ENCODE results near the gene ADAMTS12. TPM values are rescaled to one million over a fixed set of nuclear protein-coding genes. Genes with fewer than 3 reads are reported as not detected.
A peak's percentile ranks its signal among the peaks of the same experiment; 100 is the strongest.

ADAMTS12 gene
- total and polyA plus RNA-seq, 10 of the 15 experiments (the other 5 are each of a cell fraction or from before 2014, with no cell fraction given), result 0.11 to 35.8 (median 20.7) TPM

DNA sequence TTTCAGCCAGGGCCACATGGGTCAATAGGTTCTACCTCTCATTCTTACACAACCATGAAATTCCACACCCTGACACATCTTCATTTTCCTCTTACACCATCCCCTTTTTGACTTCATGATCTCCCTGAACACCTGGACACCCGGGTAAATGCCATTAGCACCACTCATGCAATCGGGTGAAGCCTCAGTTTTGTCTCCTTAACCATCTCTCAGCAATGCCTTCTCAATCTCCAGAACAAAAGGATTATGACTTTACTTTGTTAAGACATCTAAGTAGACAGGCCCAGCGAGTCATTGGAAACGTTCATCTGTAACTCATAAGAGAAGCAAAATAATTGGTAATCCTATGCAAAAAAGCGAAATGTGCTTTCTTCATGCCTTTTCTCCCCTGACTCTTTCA is 49.9 kb downstream of the ADAMTS12 start:
- RAD21 ChIA-PET (ENCODE audit: unreplicated experiment), result no interaction called here
- Histone ChIP-seq H3K9ac (ENCODE audit: control insufficient read depth, insufficient read depth, low read length) (no peak overlapping the region), H3K36me3 (ENCODE audit: control insufficient read depth in 2 of 2, insufficient read depth in 2 of 2, low read length in 1 of 2) (no peaks in the 10 kb centered on the region; a peak in 1 of 4 replicates), H2AFZ (ENCODE audit: control insufficient read depth, low read depth, low read length) (no peak overlapping the region), H3K4me3 (no peak overlapping the region), H3K4me2 (ENCODE audit: control insufficient read depth, insufficient read depth) (peak overlapping the region; percentile 28; the same call in 1 of the 2 replicates), H3K27me3 (replicated peaks in 1 of 2; ENCODE audit: control insufficient read depth in 2 of 2, insufficient read depth in 2 of 2, low read length in 1 of 2) (no peaks in the 10 kb centered on the region), H3K4me1 (ENCODE audit: control insufficient read depth, insufficient read depth, low read length) (peaks cover 45% of the 10 kb centered on the region), H4K20me1 (ENCODE audit: control insufficient read depth, insufficient read depth) (no peaks in the 10 kb centered on the region), H3K9me3 (replicated peaks; ENCODE audit: control insufficient read depth, insufficient read depth, low read length) (peaks cover 10% of the 10 kb centered on the region; the same call in 2 of the 3 replicates), H3K79me2 (ENCODE audit: control insufficient read depth, insufficient read depth, low read length) (peaks cover 7% of the 10 kb centered on the region), H3K27ac (ENCODE audit: control insufficient read depth, insufficient read depth) (peak overlapping the region; percentile 83; the same call in 1 of the 2 replicates)
- BruUV-seq (replicated peaks), result no TSS peak
- SMC1A ChIA-PET (ENCODE audit: uncharacterized antibody, unreplicated experiment), result interaction anchor here (1.0 to 3.9 kb wide), 5 partner anchors 8 to 167 kb away, joined by 3 to 13 read pairs (median 5); no protein-coding TSS in a partner anchor
- ATAC-seq (no peak), FAIRE-seq (no peak), DNase-seq (ENCODE audit: low read depth, low spot score) (no peak)
- CTCF ChIA-PET, result interaction anchor here (1.2 to 1.4 kb wide), 2 partner anchors 15 to 129 kb away, joined by 3 to 4 read pairs; no protein-coding TSS in a partner anchor
- intact Hi-C loops (cut with micrococcal nuclease; ENCODE audit: unreplicated experiment) (no loop called here), in situ Hi-C loops (cut with MboI) (no loop called here)
- no peak for TF ChIP-seq SMAD1 (IDR thresholded peaks at IDR 0.05; ENCODE audit: low read depth, partially characterized antibody)
- WGBS (ENCODE audit: insufficient coverage, insufficient replicate concordance, low lambda C conversion rate, missing lambda C conversion rate), result 91% methylated on average over 5 of the region's 5 CpGs
- POLR2A ChIA-PET, result no interaction called here

DNA sequence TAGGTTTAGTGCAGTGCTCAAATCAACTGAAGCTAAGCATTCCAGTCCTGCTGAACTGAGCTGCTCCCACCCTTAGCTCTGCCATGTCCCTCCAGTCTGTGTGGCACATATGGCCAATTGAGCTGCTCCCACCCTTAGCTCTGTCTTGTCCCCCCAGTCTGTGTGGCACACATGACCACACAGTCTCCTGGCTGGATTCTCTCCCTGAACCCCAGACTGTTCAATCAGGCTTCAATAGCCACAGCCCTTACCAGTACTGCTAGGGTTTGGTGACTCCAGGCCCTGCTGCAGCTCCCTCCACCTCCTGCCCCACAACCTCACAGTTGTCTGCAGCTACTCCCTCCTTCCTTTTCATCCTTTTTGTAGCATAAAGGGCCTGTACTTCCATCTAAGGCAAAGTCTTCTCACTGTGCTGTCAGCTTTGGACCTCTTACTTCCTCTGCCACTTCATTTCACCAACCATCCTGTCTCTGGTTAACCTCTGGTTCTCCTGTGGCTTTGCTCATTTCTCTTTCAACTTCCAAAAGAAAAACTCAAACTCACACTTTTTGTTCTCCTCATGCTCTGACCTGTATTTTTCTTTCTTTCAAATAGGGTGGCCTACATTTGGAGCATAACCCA is 50.8 kb downstream of the ADAMTS12 start:
- in situ Hi-C loops (cut with MboI) (no loop called here), intact Hi-C loops (cut with micrococcal nuclease; ENCODE audit: unreplicated experiment) (no loop called here)
- Histone ChIP-seq H3K36me3 (ENCODE audit: control insufficient read depth in 2 of 2, insufficient read depth in 2 of 2, low read length in 1 of 2) (no peaks in the 10 kb centered on the region; a peak in 1 of 4 replicates), H3K4me2 (ENCODE audit: control insufficient read depth, insufficient read depth) (peak overlapping the region; percentile 28), H3K79me2 (ENCODE audit: control insufficient read depth, insufficient read depth, low read length) (peaks cover 7% of the 10 kb centered on the region), H3K4me3 (no peak overlapping the region; the same call in 1 of the 2 replicates), H2AFZ (ENCODE audit: control insufficient read depth, low read depth, low read length) (no peak overlapping the region), H3K9me3 (replicated peaks; ENCODE audit: control insufficient read depth, insufficient read depth, low read length) (peaks cover 10% of the 10 kb centered on the region; the same call in 2 of the 3 replicates), H3K27me3 (replicated peaks in 1 of 2; ENCODE audit: control insufficient read depth in 2 of 2, insufficient read depth in 2 of 2, low read length in 1 of 2) (no peaks in the 10 kb centered on the region), H3K4me1 (ENCODE audit: control insufficient read depth, insufficient read depth, low read length) (peaks cover 43% of the 10 kb centered on the region), H3K27ac (ENCODE audit: control insufficient read depth, insufficient read depth) (peak overlapping the region; percentile 83), H4K20me1 (ENCODE audit: control insufficient read depth, insufficient read depth) (no peaks in the 10 kb centered on the region), H3K9ac (ENCODE audit: control insufficient read depth, insufficient read depth, low read length) (peak overlapping the region; percentile 36; the same call in 1 of the 2 replicates)
- SMC1A ChIA-PET (ENCODE audit: uncharacterized antibody, unreplicated experiment), result interaction anchor here (0.9 to 3.9 kb wide), 8 partner anchors 9 to 167 kb away, joined by 3 to 13 read pairs (median 4); no protein-coding TSS in a partner anchor
- CTCF ChIA-PET, result interaction anchor here (0.6 to 1.3 kb wide), 4 partner anchors 9 to 16 kb away, joined by 3 to 4 read pairs (median 4); no protein-coding TSS in a partner anchor
- RAD21 ChIA-PET (ENCODE audit: unreplicated experiment), result interaction anchor here (0.6 to 1.9 kb wide), 5 partner anchors 9 to 164 kb away, joined by 3 to 7 read pairs (median 5); no protein-coding TSS in a partner anchor
- no peak for FAIRE-seq
- POLR2A ChIA-PET, result no interaction called here
- DNase-seq (ENCODE audit: low read depth, low spot score), result peak; percentile 58
- BruUV-seq (replicated peaks), result no TSS peak
- ATAC-seq, result peak; percentile 78
- TF ChIP-seq SRF (IDR thresholded peaks at IDR 0.05; ENCODE audit: low read depth in 2 of 2, low read length in 2 of 2), result peak in 1 of 2 experiments; percentile 92; a peak in 2 of 4 replicates
- peak; percentile 51; the same call in 1 of the 2 replicates for TF ChIP-seq CBFB (IDR thresholded peaks at IDR 0.05; ENCODE audit: low read depth)
- TF ChIP-seq RAD21 (IDR thresholded peaks at IDR 0.05; ENCODE audit: insufficient read depth, low read depth, low read length), result 0 out of 2 replicates have a peak, but pooled peaks have one; percentile 2
- TF ChIP-seq NFIC (IDR thresholded peaks at IDR 0.05; ENCODE audit: low read depth, low read length), result peak; percentile 74
- no peak for TF ChIP-seq CREB1 (IDR thresholded peaks at IDR 0.05; ENCODE audit: low read depth)
- TF ChIP-seq BACH1 (IDR thresholded peaks at IDR 0.05; ENCODE audit: borderline replicate concordance), result no peak
- peak; percentile 31 for TF ChIP-seq NR2C2 (IDR thresholded peaks at IDR 0.05; ENCODE audit: borderline replicate concordance, control insufficient read depth, insufficient read length, low read depth)
- no peak for TF ChIP-seq STAT1 (conservative IDR thresholded peaks at IDR 0.05)
- peak; percentile 52; the same call in 1 of the 2 replicates for TF ChIP-seq SPI1 (IDR thresholded peaks at IDR 0.05; ENCODE audit: borderline replicate concordance, insufficient read depth, low read depth, low read length)
- TF ChIP-seq E4F1 (IDR thresholded peaks at IDR 0.05; ENCODE audit: borderline replicate concordance, partially characterized antibody), result no peak
- 0 out of 2 replicates have a peak, but pooled peaks have one; percentile 45 for TF ChIP-seq TARDBP (IDR thresholded peaks at IDR 0.05; ENCODE audit: borderline replicate concordance)
- TF ChIP-seq IKZF1 (conservative IDR thresholded peaks at IDR 0.05), result peak; percentile 42; the same call in 1 of the 2 replicates
- 0 out of 2 replicates have a peak, but pooled peaks have one; percentile 26 for TF ChIP-seq PAX5 (IDR thresholded peaks at IDR 0.05; ENCODE audit: borderline replicate concordance, low read depth, low read length)
- TF ChIP-seq EED (IDR thresholded peaks at IDR 0.05; ENCODE audit: low read depth), result peak; percentile 94
